Hepatocyte (in vitro differentiated cells): ENCODE measurements around the gene EIF4E1B. TPM values are rescaled to one million over a fixed set of nuclear protein-coding genes. Genes with fewer than 3 reads are reported as not detected.

Source experiments
- DNase-seq: peaks from one replicate; pipeline ENCODE4 v3.0.0-alpha.2; 2016; ENCODE audit warnings: low spot score
- H2AFZ ChIP-seq: fragments of 200-600 bp; sonication (generic); 2 replicates; pipeline ENCODE4 v1.6.0; 2016; ENCODE audit warnings: antibody characterized with exemption, mild to moderate bottlenecking
- H3K27ac ChIP-seq: fragments of 200-600 bp; sonication (generic); 2 replicates; pipeline ENCODE4 v1.5.1; 2016; ENCODE audit warnings: mild to moderate bottlenecking
- H3K27me3 ChIP-seq: fragments of 200-600 bp; sonication (generic); 2 replicates; pipeline ENCODE4 v1.6.1; 2016
- H3K36me3 ChIP-seq: fragments of 200-600 bp; sonication (generic); replicated peaks from 2 replicates; pipeline ENCODE4 v1.5.1; 2016; ENCODE audit warnings: low read depth; ENCODE audit not compliant: insufficient read depth
- H3K4me1 ChIP-seq: fragments of 200-600 bp; sonication (generic); 2 replicates; pipeline ENCODE4 v1.5.1; 2016; ENCODE audit warnings: mild to moderate bottlenecking, moderate library complexity; ENCODE audit not compliant: insufficient read depth
- H3K4me2 ChIP-seq: fragments of 200-600 bp; sonication (generic); 2 replicates; pipeline ENCODE4 v1.6.0; 2016
- H3K4me3 ChIP-seq: fragments of 200-600 bp; sonication (generic); 2 replicates; pipeline ENCODE4 v1.5.1; 2016; ENCODE audit warnings: mild to moderate bottlenecking
- H3K79me2 ChIP-seq: fragments of 200-600 bp; sonication (generic); 2 replicates; pipeline ENCODE4 v1.6.0; 2017; ENCODE audit warnings: mild to moderate bottlenecking
- H3K9me2 ChIP-seq: fragments of 200-600 bp; sonication (generic); replicated peaks from 2 replicates; pipeline ENCODE4 v1.6.0; 2017; ENCODE audit warnings: mild to moderate bottlenecking; ENCODE audit not compliant: insufficient read depth
- H3K9me3 ChIP-seq: fragments of 200-600 bp; sonication (generic); 2 replicates; pipeline ENCODE4 v1.5.1; 2016; ENCODE audit warnings: low read depth, mild to moderate bottlenecking
- H4K20me1 ChIP-seq: fragments of 200-600 bp; sonication (generic); 2 replicates; pipeline ENCODE4 v1.6.0; 2016; ENCODE audit warnings: mild to moderate bottlenecking; ENCODE audit not compliant: insufficient read depth, poor library complexity, severe bottlenecking
- CTCF ChIP-seq: fragments of 200-600 bp; sonication (generic); IDR thresholded peaks from 2 replicates; pipeline ENCODE4 v1.5.1; 2016; ENCODE audit warnings: antibody characterized with exemption, mild to moderate bottlenecking; ENCODE audit not compliant: poor library complexity
- EZH2 ChIP-seq: fragments of 200-600 bp; sonication (generic); IDR thresholded peaks from 2 replicates; pipeline ENCODE4 v1.6.1; 2016; ENCODE audit warnings: antibody characterized with exemption, mild to moderate bottlenecking, borderline replicate concordance
- EZH2phosphoT487 ChIP-seq: fragments of 200-600 bp; sonication (generic); IDR thresholded peaks from one replicate; pipeline ENCODE4 v1.6.1; 2018; ENCODE audit warnings: antibody characterized with exemption, mild to moderate bottlenecking, low read depth, moderate library complexity; ENCODE audit not compliant: unreplicated experiment, severe bottlenecking
- WGBS: methylation state at CpG from one replicate; pipeline ENCODE4 v1.1.6; 2016; ENCODE audit warnings: low lambda C conversion rate; ENCODE audit errors: missing lambda C conversion rate; 5-methylcytosine and 5-hydroxymethylcytosine counted together
- polyA plus RNA-seq: library from polyadenylated mRNA; unstranded; fragments of >200 nt; fragmentation: Nextera tagmentation; extraction: Ambion mirVana; gene quantifications from 2 replicates; pipeline ENCODE4 v1.2.1, GENCODE V29; 2016
- total RNA-seq: library from RNA; depleted of rRNA; stranded (reverse); fragments of >200 nt; gene quantifications from 2 replicates; pipeline ENCODE4 v1.2.3, GENCODE V29; 2014

The EIF4E1B gene
- total and polyA plus RNA-seq, 2 experiments from 2014 or later, result not detected

- H3K27me3 ChIP-seq, result peaks cover 55% of the 10 kb centered on the region
- TF ChIP-seq EZH2, result no peak
- H3K27ac ChIP-seq, result no peak overlapping the region
- H3K4me1 ChIP-seq, result no peaks in the 10 kb centered on the region
- H3K4me3 ChIP-seq, result no peak overlapping the region
- no peaks in the 10 kb centered on the region for H3K9me2 ChIP-seq
- no peaks in the 10 kb centered on the region for H3K36me3 ChIP-seq
- no peak overlapping the region for H3K4me2 ChIP-seq
- no peaks in the 10 kb centered on the region for H4K20me1 ChIP-seq
- 80% methylated on average over 7 of the region's 7 CpGs for WGBS
- H3K79me2 ChIP-seq, result no peaks in the 10 kb centered on the region
- no peak overlapping the region for H2AFZ ChIP-seq
- H3K9me3 ChIP-seq, result no peaks in the 10 kb centered on the region
- no peak for DNase-seq
These were observed 14.0 kb upstream of the EIF4E1B start for GRCh38 chr5:176616511-176616910.

GRCh38 chr5:176618783-176619182 is 11.7 kb upstream of the EIF4E1B start:
- 53% methylated on average over 19 of the region's 19 CpGs for WGBS
- DNase-seq, result no peak
- H3K4me2 ChIP-seq, result no peak overlapping the region
- H3K4me3 ChIP-seq, result no peak overlapping the region
- no peaks in the 10 kb centered on the region for H4K20me1 ChIP-seq
- no peaks in the 10 kb centered on the region for H3K4me1 ChIP-seq
- H3K9me2 ChIP-seq, result no peaks in the 10 kb centered on the region
- H3K27ac ChIP-seq, result no peak overlapping the region
- H3K79me2 ChIP-seq, result no peaks in the 10 kb centered on the region
- H2AFZ ChIP-seq, result no peak overlapping the region
- TF ChIP-seq CTCF, result no peak
- TF ChIP-seq EZH2phosphoT487, result no peak
- no peak for TF ChIP-seq EZH2
- no peaks in the 10 kb centered on the region for H3K36me3 ChIP-seq
- H3K27me3 ChIP-seq, result peaks cover 64% of the 10 kb centered on the region
- H3K9me3 ChIP-seq, result no peaks in the 10 kb centered on the region

- peak; percentile 78 for DNase-seq
- Histone ChIP-seq H2AFZ (no peak overlapping the region), H3K4me3 (no peak overlapping the region), H3K27me3 (peaks cover 67% of the 10 kb centered on the region), H3K9me3 (no peaks in the 10 kb centered on the region), H3K9me2 (no peaks in the 10 kb centered on the region), H3K79me2 (no peaks in the 10 kb centered on the region), H4K20me1 (no peaks in the 10 kb centered on the region), H3K36me3 (no peaks in the 10 kb centered on the region), H3K27ac (no peak overlapping the region), H3K4me1 (no peaks in the 10 kb centered on the region), H3K4me2 (no peak overlapping the region)
- WGBS, result 13% methylated on average over 19 of the region's 31 CpGs
- no peak for TF ChIP-seq EZH2
- TF ChIP-seq CTCF, result no peak
- no peak for TF ChIP-seq EZH2phosphoT487
These were observed 11.3 kb upstream of the EIF4E1B start for GRCh38 chr5:176619203-176619568.

GRCh38 chr5:176619569-176620332 is 10.7 kb upstream of the EIF4E1B start:
- no peaks in the 10 kb centered on the region for H3K9me2 ChIP-seq
- H3K4me1 ChIP-seq, result no peaks in the 10 kb centered on the region
- H3K27ac ChIP-seq, result no peak overlapping the region
- no peak overlapping the region for H3K4me3 ChIP-seq
- no peaks in the 10 kb centered on the region for H3K79me2 ChIP-seq
- TF ChIP-seq EZH2phosphoT487, result no peak
- no peak for TF ChIP-seq CTCF
- no peak for TF ChIP-seq EZH2
- H2AFZ ChIP-seq, result no peak overlapping the region
- H4K20me1 ChIP-seq, result no peaks in the 10 kb centered on the region
- peaks cover 68% of the 10 kb centered on the region for H3K27me3 ChIP-seq
- WGBS, result 12% methylated on average over 36 of the region's 59 CpGs
- H3K36me3 ChIP-seq, result no peaks in the 10 kb centered on the region
- H3K9me3 ChIP-seq, result no peaks in the 10 kb centered on the region
- no peak for DNase-seq
- H3K4me2 ChIP-seq, result peak overlapping the region; percentile 53
